GM12878 (cell line): Measurements from ENCODE around the gene EPO. TPM values are rescaled to one million over a fixed set of nuclear protein-coding genes. Genes with fewer than 3 reads are reported as not detected.

Experiments used
- ASH2L ChIP-seq: fragments of 300-600, 200-600 bp; sonication (generic); IDR thresholded peaks from 2 replicates; pipeline ENCODE4 v1.6.1; 2017; ENCODE audit warnings: low read depth, mild to moderate bottlenecking, borderline replicate concordance
- BACH1 ChIP-seq: fragments of 450-650 bp; IDR thresholded peaks from 2 replicates; pipeline ENCODE4 v1.6.1; 2017; ENCODE audit warnings: mild to moderate bottlenecking, borderline replicate concordance
- CHD2 ChIP-seq: IDR thresholded peaks from 2 replicates; pipeline ENCODE4 v1.6.1; 2011; ENCODE audit warnings: low read depth, low read length, improper control_type of control experiment, borderline replicate concordance
- CREB1 ChIP-seq: IDR thresholded peaks from 2 replicates; pipeline ENCODE4 v1.6.1; 2012; ENCODE audit warnings: low read depth, mild to moderate bottlenecking, inconsistent platforms
- CREM ChIP-seq: IDR thresholded peaks from 2 replicates; pipeline ENCODE4 v1.6.1; 2014; ENCODE audit warnings: antibody characterized with exemption, low read depth
- DPF2 ChIP-seq: fragments of 450-650 bp; IDR thresholded peaks from 2 replicates; pipeline ENCODE4 v1.6.1; 2017; ENCODE audit warnings: mild to moderate bottlenecking
- HDGF ChIP-seq: fragments of 450-650 bp; IDR thresholded peaks from 2 replicates; pipeline ENCODE4 v1.6.1; 2016; ENCODE audit warnings: antibody characterized with exemption
- IKZF2 ChIP-seq, 2 experiments: fragments of 450-650 bp; IDR thresholded peaks; 2 replicates each; pipeline ENCODE4 v1.6.1; 2017; ENCODE audit warnings: mild to moderate bottlenecking in 2 of 2, moderate library complexity in 2 of 2
- NBN ChIP-seq: fragments of 450-650 bp; IDR thresholded peaks from 2 replicates; pipeline ENCODE4 v1.6.1; 2016
- NR2C1 ChIP-seq: fragments of 450-650 bp; IDR thresholded peaks from 2 replicates; pipeline ENCODE4 v1.6.1; 2017; ENCODE audit warnings: antibody characterized with exemption, mild to moderate bottlenecking, moderate library complexity
- NRF1 ChIP-seq: conservative IDR thresholded peaks from 2 replicates; pipeline ENCODE4 v1.6.1; 2011; ENCODE audit warnings: mild to moderate bottlenecking, low read depth, low read length, improper control_type of control experiment
- POLR2A ChIP-seq: IDR thresholded peaks from 2 replicates; pipeline ENCODE4 v1.6.1; 2011; ENCODE audit warnings: low read depth, mild to moderate bottlenecking, low read length
- POU2F2 ChIP-seq: IDR thresholded peaks from 3 replicates; pipeline ENCODE4 v1.6.1; 2011; ENCODE audit warnings: low read depth, mild to moderate bottlenecking, low read length, borderline replicate concordance
- RAD51 ChIP-seq: fragments of 450-650 bp; IDR thresholded peaks from 2 replicates; pipeline ENCODE4 v1.6.1; 2016; ENCODE audit warnings: moderate library complexity, mild to moderate bottlenecking, inconsistent platforms
- RB1 ChIP-seq: fragments of 450-650 bp; formaldehyde crosslinking; IDR thresholded peaks from 2 replicates; pipeline ENCODE4 v1.6.1; 2017; ENCODE audit warnings: mild to moderate bottlenecking, borderline replicate concordance
- RBBP5 ChIP-seq: fragments of 200-600 bp; sonication (generic); conservative IDR thresholded peaks from 2 replicates; pipeline ENCODE4 v1.6.1; 2016
- SIN3A ChIP-seq: IDR thresholded peaks from 2 replicates; pipeline ENCODE4 v1.6.1; 2012; ENCODE audit warnings: low read depth, low read length, improper control_type of control experiment
- SIX5 ChIP-seq: IDR thresholded peaks from 2 replicates; pipeline ENCODE4 v1.6.1; 2011; ENCODE audit warnings: mild to moderate bottlenecking, low read depth, low read length, moderate library complexity; ENCODE audit not compliant: severe bottlenecking
- SUPT20H ChIP-seq: IDR thresholded peaks from 2 replicates; pipeline ENCODE4 v1.6.1; 2011; ENCODE audit warnings: low read depth, mild to moderate bottlenecking, low read length, moderate library complexity, borderline replicate concordance; ENCODE audit not compliant: control insufficient read depth
- TAF1 ChIP-seq: IDR thresholded peaks from 2 replicates; pipeline ENCODE4 v1.6.1; 2011; ENCODE audit warnings: mild to moderate bottlenecking, low read depth, low read length, borderline replicate concordance
- TARDBP ChIP-seq: IDR thresholded peaks from 2 replicates; pipeline ENCODE4 v1.6.1; 2016; ENCODE audit warnings: borderline replicate concordance
- YY1 ChIP-seq: IDR thresholded peaks from 2 replicates; pipeline ENCODE4 v1.6.1; 2011; ENCODE audit warnings: low read depth, mild to moderate bottlenecking, low read length
- polyA plus RNA-seq, 11 experiments: library from polyadenylated mRNA; depleted of rRNA in 4 of 11; unstranded in 6 of 11; stranded (reverse) in 5 of 11; fragments of >200 nt; fragmentation: Nextera tagmentation in 4 of 11; fragmentation: Illumina TruSeq in 1 of 11; extraction: Ambion mirVana in 4 of 11; extraction: Trizol in 1 of 11; gene quantifications; 1 replicate in 1 of 11; 2 replicates in 10 of 11; pipeline versions ENCODE4 v1.2.1 to v1.2.3, GENCODE V29; 2011 to 2016; ENCODE audit warnings: inconsistent platforms in 2 of 11, missing spikeins in 2 of 11, low read depth in 1 of 11
- total RNA-seq, 4 experiments: library from RNA; depleted of rRNA in 3 of 4; stranded (reverse); fragments of >200 nt in 3 of 4; fragmentation: Illumina TruSeq in 1 of 4; extraction: Trizol in 1 of 4; gene quantifications; 2 replicates each; pipeline versions ENCODE4 v1.2.1 to v1.2.3, GENCODE V29; 2013 to 2021
- TF ChIP-seq, protein P1 (sequence below): IDR thresholded peaks from 2 replicates; pipeline ENCODE4 v1.6.1; 2012; ENCODE audit warnings: low read depth, low read length, improper control_type of control experiment
- TF ChIP-seq, protein P2 (sequence below): IDR thresholded peaks from 2 replicates; pipeline ENCODE4 v1.6.1; 2011; ENCODE audit warnings: borderline replicate concordance, low read depth, mild to moderate bottlenecking, moderate library complexity, mixed read lengths, low read length; ENCODE audit not compliant: insufficient read depth; ENCODE audit errors: extremely low read length
- TF ChIP-seq, protein P3 (sequence below): IDR thresholded peaks from 2 replicates; pipeline ENCODE4 v1.6.1; 2011; ENCODE audit warnings: borderline replicate concordance, low read depth, mild to moderate bottlenecking, moderate library complexity, low read length; ENCODE audit not compliant: insufficient read depth, poor library complexity, severe bottlenecking
- TF ChIP-seq, protein P4 (sequence below): fragments of 450-650 bp; conservative IDR thresholded peaks from 2 replicates; pipeline ENCODE4 v1.6.1; 2017; ENCODE audit warnings: mild to moderate bottlenecking, moderate library complexity

EPO gene
- total and polyA plus RNA-seq, 10 of the 15 experiments (the other 5 are each of a cell fraction or from before 2014, with no cell fraction given): 0.06 to 0.19 TPM; not detected in 8

DNA sequence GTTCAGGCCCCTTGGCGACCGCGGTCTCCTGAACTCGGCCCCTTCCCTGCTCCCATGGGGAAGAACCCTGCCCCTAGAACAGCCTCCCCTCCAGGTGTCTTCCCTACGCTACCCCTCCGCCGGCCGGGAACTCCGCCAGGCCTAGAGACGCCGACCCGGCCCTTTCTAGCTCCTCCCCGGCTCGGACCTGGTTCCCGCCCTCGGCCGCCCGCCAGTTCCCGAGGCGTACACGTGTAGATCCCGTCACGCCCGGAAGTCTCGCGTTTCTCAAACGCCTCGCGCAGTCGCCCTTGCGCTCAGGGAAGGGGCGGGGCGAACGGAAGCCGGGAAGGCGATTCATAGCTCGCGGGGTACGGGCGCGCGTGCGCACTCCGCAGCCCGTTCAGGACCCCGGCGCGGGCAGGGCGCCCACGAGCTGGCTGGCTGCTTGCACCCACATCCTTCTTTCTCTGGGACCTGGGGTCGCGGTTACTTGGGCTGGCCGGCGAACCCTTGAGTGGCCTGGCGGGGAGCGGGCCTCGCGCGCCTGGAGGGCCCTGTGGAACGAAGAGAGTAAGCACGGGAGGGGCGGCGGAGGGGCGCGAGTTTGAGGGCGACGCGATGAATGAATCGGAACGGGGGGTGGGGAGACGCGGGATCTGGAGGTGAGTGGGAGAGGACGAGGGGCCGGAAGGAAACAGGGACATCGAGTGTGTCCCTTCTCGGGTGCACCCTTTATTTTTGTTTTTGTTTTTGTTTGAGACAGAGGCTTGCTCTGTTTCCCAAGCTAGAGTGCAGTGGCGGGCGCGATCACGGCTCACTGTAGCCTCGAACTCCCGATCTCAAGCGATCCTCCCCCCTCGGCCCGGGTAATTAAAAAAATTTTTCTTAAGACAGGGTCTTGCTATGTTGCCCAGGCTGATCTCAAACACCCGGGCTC, 14.3 kb upstream of the EPO start, which contains the start of gene POP7 (continued):
- TF ChIP-seq RB1 (peak; percentile 93; the same call in 1 of the 2 replicates), TAF1 (peak; percentile 27; the same call in 1 of the 2 replicates), RAD51 (no peak), TARDBP (peak; percentile 37; the same call in 1 of the 2 replicates), ASH2L (0 out of 2 replicates have a peak, but pooled peaks have one; percentile 20), POU2F2 (peak; percentile 5; the same call in 1 of the 3 replicates), CHD2 (peak; percentile 99), NRF1 (peak; percentile 91), NR2C1 (no peak), HDGF (peak; percentile 11; the same call in 1 of the 2 replicates), POLR2A (peak; percentile 89), SUPT20H (no peak), NBN (peak; percentile 14; the same call in 1 of the 2 replicates), SIX5 (peak; percentile 43), SIN3A (peak; percentile 47; the same call in 1 of the 2 replicates), BACH1 (peak; percentile 13; the same call in 1 of the 2 replicates), CREB1 (peak; percentile 94), YY1 (peak; percentile 40; the same call in 1 of the 2 replicates), IKZF2 (IDR thresholded peaks at IDR 0.05) (no peak), CREM (peak; percentile 92), DPF2 (peak; percentile 58; the same call in 1 of the 2 replicates), RBBP5 (no peak)
- TF ChIP-seq, protein P1, sequence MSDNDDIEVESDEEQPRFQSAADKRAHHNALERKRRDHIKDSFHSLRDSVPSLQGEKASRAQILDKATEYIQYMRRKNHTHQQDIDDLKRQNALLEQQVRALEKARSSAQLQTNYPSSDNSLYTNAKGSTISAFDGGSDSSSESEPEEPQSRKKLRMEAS: peak; percentile 86
- TF ChIP-seq, protein P2, sequence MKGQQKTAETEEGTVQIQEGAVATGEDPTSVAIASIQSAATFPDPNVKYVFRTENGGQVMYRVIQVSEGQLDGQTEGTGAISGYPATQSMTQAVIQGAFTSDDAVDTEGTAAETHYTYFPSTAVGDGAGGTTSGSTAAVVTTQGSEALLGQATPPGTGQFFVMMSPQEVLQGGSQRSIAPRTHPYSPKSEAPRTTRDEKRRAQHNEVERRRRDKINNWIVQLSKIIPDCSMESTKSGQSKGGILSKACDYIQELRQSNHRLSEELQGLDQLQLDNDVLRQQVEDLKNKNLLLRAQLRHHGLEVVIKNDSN: no peak
- TF ChIP-seq, protein P3, sequence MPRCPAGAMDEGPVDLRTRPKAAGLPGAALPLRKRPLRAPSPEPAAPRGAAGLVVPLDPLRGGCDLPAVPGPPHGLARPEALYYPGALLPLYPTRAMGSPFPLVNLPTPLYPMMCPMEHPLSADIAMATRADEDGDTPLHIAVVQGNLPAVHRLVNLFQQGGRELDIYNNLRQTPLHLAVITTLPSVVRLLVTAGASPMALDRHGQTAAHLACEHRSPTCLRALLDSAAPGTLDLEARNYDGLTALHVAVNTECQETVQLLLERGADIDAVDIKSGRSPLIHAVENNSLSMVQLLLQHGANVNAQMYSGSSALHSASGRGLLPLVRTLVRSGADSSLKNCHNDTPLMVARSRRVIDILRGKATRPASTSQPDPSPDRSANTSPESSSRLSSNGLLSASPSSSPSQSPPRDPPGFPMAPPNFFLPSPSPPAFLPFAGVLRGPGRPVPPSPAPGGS: peak; percentile 31
- TF ChIP-seq, protein P4, sequence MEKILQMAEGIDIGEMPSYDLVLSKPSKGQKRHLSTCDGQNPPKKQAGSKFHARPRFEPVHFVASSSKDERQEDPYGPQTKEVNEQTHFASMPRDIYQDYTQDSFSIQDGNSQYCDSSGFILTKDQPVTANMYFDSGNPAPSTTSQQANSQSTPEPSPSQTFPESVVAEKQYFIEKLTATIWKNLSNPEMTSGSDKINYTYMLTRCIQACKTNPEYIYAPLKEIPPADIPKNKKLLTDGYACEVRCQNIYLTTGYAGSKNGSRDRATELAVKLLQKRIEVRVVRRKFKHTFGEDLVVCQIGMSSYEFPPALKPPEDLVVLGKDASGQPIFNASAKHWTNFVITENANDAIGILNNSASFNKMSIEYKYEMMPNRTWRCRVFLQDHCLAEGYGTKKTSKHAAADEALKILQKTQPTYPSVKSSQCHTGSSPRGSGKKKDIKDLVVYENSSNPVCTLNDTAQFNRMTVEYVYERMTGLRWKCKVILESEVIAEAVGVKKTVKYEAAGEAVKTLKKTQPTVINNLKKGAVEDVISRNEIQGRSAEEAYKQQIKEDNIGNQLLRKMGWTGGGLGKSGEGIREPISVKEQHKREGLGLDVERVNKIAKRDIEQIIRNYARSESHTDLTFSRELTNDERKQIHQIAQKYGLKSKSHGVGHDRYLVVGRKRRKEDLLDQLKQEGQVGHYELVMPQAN: peak; percentile 34; the same call in 1 of the 2 replicates
